Esophagus squamous epithelium (tissue), 5 donors: ENCODE data around the gene CFI. TPM values are rescaled to one million over a fixed set of nuclear protein-coding genes. Genes with fewer than 3 reads are reported as not detected.

Source experiments
- DNase-seq: peaks from one replicate; lab custom pipeline; 2025; lab: John Stamatoyannopoulos, UW
- H3K27ac ChIP-seq, 4 donors: fragments of 200-600 bp; sonication (generic); one replicate each; pipeline ENCODE4 v1.5.1; 2016 to 2019; ENCODE audit warnings: mild to moderate bottlenecking in 1 of 4
- H3K27me3 ChIP-seq, 4 donors: fragments of 200-600 bp; sonication (generic); 1 replicate in 3 of 4; 2 replicates in 1 of 4; pipeline versions ENCODE4 v1.5.1 to v1.6.0; 2017 to 2021; ENCODE audit warnings: antibody characterized with exemption in 1 of 4
- H3K36me3 ChIP-seq, 3 donors: fragments of 200-600 bp; sonication (generic); one replicate each; pipeline ENCODE4 v1.5.1; 2016 to 2019
- H3K4me1 ChIP-seq, 3 donors: fragments of 200-600 bp; sonication (generic); one replicate each; pipeline ENCODE4 v1.5.1; 2017 to 2019
- H3K4me3 ChIP-seq, 4 donors: fragments of 200-600 bp; sonication (generic); 1 replicate in 3 of 4; 2 replicates in 1 of 4; pipeline ENCODE4 v1.5.1; 2016 to 2019; ENCODE audit warnings: mild to moderate bottlenecking in 2 of 4, moderate library complexity in 1 of 4
- H3K9me3 ChIP-seq, 3 donors: fragments of 200-600 bp; sonication (generic); one replicate each; pipeline ENCODE4 v1.5.1; 2016 to 2019
- POLR2A ChIP-seq, 4 donors: fragments of 450-650 bp; IDR thresholded peaks; one replicate each; pipeline ENCODE4 v1.6.1; 2017; ENCODE audit warnings: antibody characterized with exemption in 4 of 4, mild to moderate bottlenecking in 4 of 4, moderate library complexity in 3 of 4
- WGBS, 2 donors: methylation state at CpG; one replicate each; pipeline ENCODE4 v1.1.5; 2018; 5-methylcytosine and 5-hydroxymethylcytosine counted together
- intact Hi-C: fragments of 100-400 bp; cut with DNase I; formaldehyde crosslinking; loops from one replicate; pipeline ENCODE4 v1.15.0; 2022
- total RNA-seq, 4 donors: library from RNA; depleted of rRNA; stranded (reverse); fragments of >200 nt; gene quantifications; one replicate each; pipeline ENCODE4 v1.1.0, GENCODE V29; 2016
- TF ChIP-seq, protein P1 (sequence below), 6 experiments: fragments of 450-650 bp in 4 of 6; fragments of 200-600 bp in 2 of 6; sonication (generic) in 2 of 6; IDR thresholded peaks; one replicate each; pipeline ENCODE4 v1.5.1; 2016 to 2019; ENCODE audit warnings: antibody characterized with exemption in 6 of 6, mild to moderate bottlenecking in 4 of 6, moderate library complexity in 4 of 6
- donor health status: DM: yes; HTN: yes; CAD: no.

CFI gene
- total RNA-seq, 4 donors from 2014 or later: 6.1 to 45.1 (median 11.0) TPM

GRCh38 chr4:109719604-109720003 lies 82.2 kb downstream of the CFI start:
- Histone ChIP-seq H3K27ac (no peak overlapping the region), H3K4me1 (no peaks in the 10 kb centered on the region), H3K36me3 (peaks cover 0 to 37% (median 0%) of the 10 kb centered on the region in 3 donors), H3K9me3 (no peaks in the 10 kb centered on the region), H3K27me3 (no peaks in the 10 kb centered on the region), H3K4me3 (no peak overlapping the region)
- WGBS, 2 donors: 90 to 98% methylated on average over 4 of the region's 4 CpGs
- no peak for DNase-seq
- intact Hi-C loops: loop anchor here (10.0 kb wide), 1 partner anchor 285 kb away; the partner anchor contains the start of gene SEC24B
- TF ChIP-seq, protein P1, sequence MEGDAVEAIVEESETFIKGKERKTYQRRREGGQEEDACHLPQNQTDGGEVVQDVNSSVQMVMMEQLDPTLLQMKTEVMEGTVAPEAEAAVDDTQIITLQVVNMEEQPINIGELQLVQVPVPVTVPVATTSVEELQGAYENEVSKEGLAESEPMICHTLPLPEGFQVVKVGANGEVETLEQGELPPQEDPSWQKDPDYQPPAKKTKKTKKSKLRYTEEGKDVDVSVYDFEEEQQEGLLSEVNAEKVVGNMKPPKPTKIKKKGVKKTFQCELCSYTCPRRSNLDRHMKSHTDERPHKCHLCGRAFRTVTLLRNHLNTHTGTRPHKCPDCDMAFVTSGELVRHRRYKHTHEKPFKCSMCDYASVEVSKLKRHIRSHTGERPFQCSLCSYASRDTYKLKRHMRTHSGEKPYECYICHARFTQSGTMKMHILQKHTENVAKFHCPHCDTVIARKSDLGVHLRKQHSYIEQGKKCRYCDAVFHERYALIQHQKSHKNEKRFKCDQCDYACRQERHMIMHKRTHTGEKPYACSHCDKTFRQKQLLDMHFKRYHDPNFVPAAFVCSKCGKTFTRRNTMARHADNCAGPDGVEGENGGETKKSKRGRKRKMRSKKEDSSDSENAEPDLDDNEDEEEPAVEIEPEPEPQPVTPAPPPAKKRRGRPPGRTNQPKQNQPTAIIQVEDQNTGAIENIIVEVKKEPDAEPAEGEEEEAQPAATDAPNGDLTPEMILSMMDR (IDR thresholded peaks at IDR 0.05): no peak
- no peak for TF ChIP-seq POLR2A (IDR thresholded peaks at IDR 0.05)

DNA sequence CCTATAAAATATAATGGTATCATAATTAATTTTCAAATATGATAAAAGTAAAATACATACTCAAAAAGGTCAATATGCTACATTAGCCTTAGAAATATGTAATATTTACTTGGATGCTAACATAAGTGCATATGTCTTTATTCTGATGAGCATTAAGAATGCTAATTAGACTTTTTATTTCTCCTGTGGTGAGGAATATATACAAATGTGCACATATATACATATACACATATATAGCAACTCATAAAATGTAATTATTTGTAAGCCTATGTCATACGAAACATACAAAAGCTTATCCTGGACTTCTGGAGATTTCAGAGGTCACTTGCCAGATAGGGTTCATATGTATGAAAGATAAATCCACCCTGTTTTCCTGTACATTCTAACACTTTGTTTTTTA lies 83.0 kb downstream of the CFI start:
- Histone ChIP-seq H3K27ac (no peak overlapping the region), H3K9me3 (no peaks in the 10 kb centered on the region), H3K4me1 (no peaks in the 10 kb centered on the region), H3K27me3 (no peaks in the 10 kb centered on the region), H3K36me3 (peaks cover 0 to 46% (median 0%) of the 10 kb centered on the region in 3 donors), H3K4me3 (no peak overlapping the region)
- no peak for DNase-seq
- intact Hi-C loops: no loop called here
- WGBS, 2 donors: 92 to 96% methylated on average over 1 of the region's 1 CpG
- TF ChIP-seq POLR2A (IDR thresholded peaks at IDR 0.05): no peak
- TF ChIP-seq, protein P1 (IDR thresholded peaks at IDR 0.05): no peak

- no peak overlapping the region for H3K27ac ChIP-seq
- no peaks in the 10 kb centered on the region for H3K27me3 ChIP-seq
- peaks cover 0 to 85% (median 3%) of the 10 kb centered on the region in 3 donors for H3K36me3 ChIP-seq
- no peaks in the 10 kb centered on the region for H3K4me1 ChIP-seq
- 68 to 77% methylated on average over 3 of the region's 3 CpGs for WGBS, 2 donors
- H3K4me3 ChIP-seq: no peak overlapping the region
- DNase-seq: no peak
- no peak for TF ChIP-seq POLR2A (IDR thresholded peaks at IDR 0.05)
- TF ChIP-seq, protein P1 (IDR thresholded peaks at IDR 0.05): no peak
- H3K9me3 ChIP-seq: no peaks in the 10 kb centered on the region
- intact Hi-C loops: no loop called here
Measured at GRCh38 chr4:109713500-109713899, 88.3 kb downstream of the CFI start.

- no peak for DNase-seq
Measured at GRCh38 chr4:109708990-109709389, 92.8 kb downstream of the CFI start.

DNA sequence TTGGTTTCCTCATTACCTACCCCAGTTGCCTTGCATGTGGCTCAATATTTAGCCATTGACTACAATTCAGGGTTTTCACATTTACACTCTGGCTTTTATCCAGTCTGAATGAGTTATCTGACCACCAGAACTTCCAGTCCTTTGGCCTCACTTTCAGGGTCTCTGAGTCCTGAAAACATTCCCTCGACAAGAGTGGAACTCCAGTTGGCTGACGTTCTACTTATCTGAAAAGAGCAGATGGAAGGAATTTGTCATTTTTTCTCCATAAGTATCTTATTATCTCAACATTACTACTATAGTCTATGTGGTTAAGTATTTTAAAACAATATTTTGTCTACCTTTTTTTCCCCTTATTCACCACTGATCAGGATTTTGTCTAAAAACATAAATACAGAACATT lies 93.4 kb downstream of the CFI start:
- peaks cover 0 to 57% (median under 1%) of the 10 kb centered on the region in 3 donors for H3K36me3 ChIP-seq
- no peaks in the 10 kb centered on the region for H3K9me3 ChIP-seq
- TF ChIP-seq, protein P1 (IDR thresholded peaks at IDR 0.05): no peak
- no peak for TF ChIP-seq POLR2A (IDR thresholded peaks at IDR 0.05)
- H3K27me3 ChIP-seq: no peaks in the 10 kb centered on the region
- no peak overlapping the region for H3K4me3 ChIP-seq
- no peak for DNase-seq
- H3K27ac ChIP-seq: no peak overlapping the region
- H3K4me1 ChIP-seq: peaks cover 10 to 12% (median 10%) of the 10 kb centered on the region in 3 donors
- intact Hi-C loops: loop anchor here (10.0 kb wide), 1 partner anchor 106 kb away; the partner anchor contains the start of gene GAR1
- WGBS, 2 donors: 75 to 80% methylated on average over 2 of the region's 2 CpGs

More at GRCh38 chr4:109708990-109709389, 92.8 kb downstream of the CFI start:
- WGBS, 2 donors: 67 to 100% methylated on average over 1 of the region's 1 CpG
- H3K4me1 ChIP-seq: peaks cover 5 to 7% (median 6%) of the 10 kb centered on the region in 3 donors
- H3K9me3 ChIP-seq: no peaks in the 10 kb centered on the region
- no peak overlapping the region for H3K27ac ChIP-seq
- no peaks in the 10 kb centered on the region for H3K27me3 ChIP-seq
- H3K4me3 ChIP-seq: no peak overlapping the region
- peaks cover 0 to 62% (median 3%) of the 10 kb centered on the region in 3 donors for H3K36me3 ChIP-seq
- intact Hi-C loops: loop anchor here (10.0 kb wide), 1 partner anchor 106 kb away; the partner anchor contains the start of gene GAR1
- TF ChIP-seq POLR2A (IDR thresholded peaks at IDR 0.05): no peak
- TF ChIP-seq, protein P1 (IDR thresholded peaks at IDR 0.05): no peak
